Measurements from ENCODE around the gene SC5D.
A peak's percentile ranks its signal among the peaks of the same experiment; 100 is the strongest.

SC5D gene

GRCh38 chr11:121291896-121292494 lies 576 bp upstream of the SC5D start:
- no peak for DNase-seq (ENCODE audit: low read depth in 2 of 2)

GRCh38 chr11:121293288-121293594 lies 670 bp downstream of the SC5D start:
- DNase-seq (ENCODE audit: low read depth in 2 of 2), result no peak

- DNase-seq (ENCODE audit: low read depth in 2 of 2), result no peak
Observed at GRCh38 chr11:121295246-121296029, 2.9 kb downstream of the SC5D start.

GRCh38 chr11:121297872-121298271 lies 5.3 kb downstream of the SC5D start:
- no peak for DNase-seq (ENCODE audit: low read depth in 2 of 2)

- DNase-seq (ENCODE audit: low read depth in 2 of 2), result no peak
Observed at GRCh38 chr11:121298774-121299173, 6.2 kb downstream of the SC5D start.

GRCh38 chr11:121299417-121299816 lies 6.8 kb downstream of the SC5D start:
- DNase-seq (ENCODE audit: low read depth in 2 of 2), result no peak

- DNase-seq (ENCODE audit: low read depth in 2 of 2), result no peak
Observed at GRCh38 chr11:121300313-121300971, 7.9 kb downstream of the SC5D start.

- DNase-seq (ENCODE audit: low read depth in 2 of 2), result no peak
Observed at GRCh38 chr11:121300972-121301699, 8.6 kb downstream of the SC5D start.

- no peak for DNase-seq (ENCODE audit: low read depth in 2 of 2)
Observed at GRCh38 chr11:121304759-121305158, 12.2 kb downstream of the SC5D start.

- DNase-seq (ENCODE audit: low read depth in 2 of 2), result no peak
Observed at GRCh38 chr11:121308816-121309215, 16.2 kb downstream of the SC5D start.

GRCh38 chr11:121309688-121310087 lies 17.1 kb downstream of the SC5D start:
- DNase-seq (ENCODE audit: low read depth in 2 of 2), result no peak

GRCh38 chr11:121310908-121311307 lies 18.3 kb downstream of the SC5D start:
- DNase-seq (ENCODE audit: low read depth in 2 of 2), result no peak

GRCh38 chr11:121311373-121311772 lies 18.8 kb downstream of the SC5D start:
- DNase-seq (ENCODE audit: low read depth in 2 of 2), result no peak

GRCh38 chr11:121312483-121312882 lies 19.9 kb downstream of the SC5D start:
- no peak for DNase-seq (ENCODE audit: low read depth in 2 of 2)

GRCh38 chr11:121318848-121319834 lies 26.6 kb downstream of the SC5D start:
- no peak for DNase-seq (ENCODE audit: low read depth in 2 of 2)

- DNase-seq (ENCODE audit: low read depth in 2 of 2), result peak in 1 of 2 experiments; percentile 12
Observed at GRCh38 chr11:121321614-121322243, 29.2 kb downstream of the SC5D start.

GRCh38 chr11:121323046-121323607 lies 30.6 kb downstream of the SC5D start:
- DNase-seq (ENCODE audit: low read depth in 2 of 2), result no peak

- no peak for DNase-seq (ENCODE audit: low read depth in 2 of 2)
Observed at GRCh38 chr11:121326230-121326629, 33.7 kb downstream of the SC5D start.

- DNase-seq (ENCODE audit: low read depth in 2 of 2), result no peak
Observed at GRCh38 chr11:121327553-121327952, 35.0 kb downstream of the SC5D start.

GRCh38 chr11:121328176-121328966 lies 35.8 kb downstream of the SC5D start:
- no peak for DNase-seq (ENCODE audit: low read depth in 2 of 2)
